WI38 (cell line): Measurements from ENCODE around the gene MTCP1.

ENCODE experiments used
- H3K4me3 ChIP-seq: 2 replicates; pipeline ENCODE4 v1.5.1; 2011; ENCODE audit warnings: low read depth, mild to moderate bottlenecking, control low read depth, low read length
- TF ChIP-seq, protein P1 (sequence below): IDR thresholded peaks from 2 replicates; pipeline ENCODE4 v1.5.1; 2012; ENCODE audit warnings: low read depth, mild to moderate bottlenecking, control low read depth, low read length

The MTCP1 gene

DNA sequence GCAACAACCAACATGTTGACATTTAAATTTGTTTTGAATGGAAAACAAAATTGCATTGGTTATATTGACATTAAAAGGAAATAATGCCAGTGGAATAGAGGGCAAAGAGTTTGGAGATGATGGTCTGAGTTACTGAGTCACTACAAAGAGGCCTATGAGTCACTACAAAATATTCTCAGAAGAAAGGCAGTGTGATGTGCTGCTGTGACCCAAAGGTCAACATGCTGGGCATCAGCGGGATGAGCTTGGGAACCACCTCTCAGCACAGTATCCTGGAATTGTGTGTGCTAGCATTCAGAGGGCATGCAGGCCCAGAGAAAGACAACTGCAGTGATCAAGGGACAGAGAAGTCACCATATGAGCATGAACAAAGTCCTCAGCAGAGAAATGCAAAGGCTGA, 2.8 kb downstream of the MTCP1 start:
- TF ChIP-seq, protein P1, sequence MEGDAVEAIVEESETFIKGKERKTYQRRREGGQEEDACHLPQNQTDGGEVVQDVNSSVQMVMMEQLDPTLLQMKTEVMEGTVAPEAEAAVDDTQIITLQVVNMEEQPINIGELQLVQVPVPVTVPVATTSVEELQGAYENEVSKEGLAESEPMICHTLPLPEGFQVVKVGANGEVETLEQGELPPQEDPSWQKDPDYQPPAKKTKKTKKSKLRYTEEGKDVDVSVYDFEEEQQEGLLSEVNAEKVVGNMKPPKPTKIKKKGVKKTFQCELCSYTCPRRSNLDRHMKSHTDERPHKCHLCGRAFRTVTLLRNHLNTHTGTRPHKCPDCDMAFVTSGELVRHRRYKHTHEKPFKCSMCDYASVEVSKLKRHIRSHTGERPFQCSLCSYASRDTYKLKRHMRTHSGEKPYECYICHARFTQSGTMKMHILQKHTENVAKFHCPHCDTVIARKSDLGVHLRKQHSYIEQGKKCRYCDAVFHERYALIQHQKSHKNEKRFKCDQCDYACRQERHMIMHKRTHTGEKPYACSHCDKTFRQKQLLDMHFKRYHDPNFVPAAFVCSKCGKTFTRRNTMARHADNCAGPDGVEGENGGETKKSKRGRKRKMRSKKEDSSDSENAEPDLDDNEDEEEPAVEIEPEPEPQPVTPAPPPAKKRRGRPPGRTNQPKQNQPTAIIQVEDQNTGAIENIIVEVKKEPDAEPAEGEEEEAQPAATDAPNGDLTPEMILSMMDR, result no peak

GRCh38 chrX:155065035-155065734, 5.8 kb downstream of the MTCP1 start:
- H3K4me3 ChIP-seq, result no peak overlapping the region
- TF ChIP-seq, protein P1, result no peak

More for the DNA sequence above, 2.8 kb downstream of the MTCP1 start:
- H3K4me3 ChIP-seq, result no peak overlapping the region

- TF ChIP-seq, protein P1, result no peak
- no peak overlapping the region for H3K4me3 ChIP-seq
Observed at GRCh38 chrX:155061760-155062159, 9.2 kb downstream of the MTCP1 start.

DNA sequence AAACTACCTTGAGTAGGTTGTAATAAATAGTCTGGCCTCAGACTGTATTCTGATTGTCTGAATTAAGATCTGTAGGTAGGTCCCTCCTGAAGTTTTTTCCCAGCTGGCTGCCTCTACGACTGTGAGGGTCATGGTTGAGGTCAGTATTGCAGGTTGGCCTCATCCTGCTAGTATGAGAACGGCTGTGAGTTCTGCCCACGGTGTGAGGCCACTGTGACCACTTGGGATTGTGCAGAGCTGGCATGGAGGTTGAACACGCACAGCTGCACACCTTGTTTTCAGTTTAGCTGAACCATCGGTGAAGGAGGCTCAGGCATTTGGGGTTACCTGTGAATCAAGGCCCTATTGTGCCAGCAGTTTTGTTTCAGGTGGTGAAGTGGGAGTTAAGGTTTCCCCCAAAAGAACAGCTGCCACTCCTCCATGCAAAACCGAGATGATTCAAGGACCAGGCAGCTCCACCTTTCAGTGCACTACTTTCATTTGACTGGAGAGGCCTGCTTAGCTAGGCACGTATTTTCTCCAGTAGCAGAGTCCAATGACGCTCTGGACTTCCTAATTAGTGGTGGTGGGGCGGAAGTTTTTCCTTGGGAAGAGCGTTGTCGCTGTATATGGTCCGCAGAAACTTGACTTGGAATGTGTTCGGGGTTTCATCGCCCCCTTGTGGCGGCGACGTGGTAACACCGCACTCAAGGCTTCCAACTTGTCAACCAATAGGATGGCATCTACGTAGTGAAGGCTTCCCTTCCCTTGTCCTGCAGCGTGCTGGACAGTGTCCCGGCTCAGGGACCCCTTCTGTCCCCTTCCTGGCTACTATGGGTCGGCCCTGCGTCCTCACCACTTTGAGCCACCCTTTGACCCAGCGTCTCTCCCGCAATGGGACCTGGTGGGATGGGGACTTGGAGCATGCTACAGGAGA, 13.8 kb downstream of the MTCP1 start:
- TF ChIP-seq, protein P1, result peak; percentile 57
- no peak overlapping the region for H3K4me3 ChIP-seq

- H3K4me3 ChIP-seq, result no peak overlapping the region
- TF ChIP-seq, protein P1, result no peak
Observed at GRCh38 chrX:155056471-155056870, 14.5 kb downstream of the MTCP1 start.

- no peak overlapping the region for H3K4me3 ChIP-seq
- TF ChIP-seq, protein P1, result no peak
Observed at GRCh38 chrX:155055494-155055893, 15.4 kb downstream of the MTCP1 start.

GRCh38 chrX:155054255-155054654, 16.7 kb downstream of the MTCP1 start:
- TF ChIP-seq, protein P1, result no peak
- no peak overlapping the region for H3K4me3 ChIP-seq
